HG02852 (cell line): ENCODE data around the gene CCL1.

ENCODE experiments used
- ATAC-seq: cut with Tn5 transposase; IDR thresholded peaks from one replicate; pipeline ENCODE4 v1.9.1; 2021; ENCODE audit warnings: mild to moderate bottlenecking, moderate library complexity; ENCODE audit not compliant: unreplicated experiment

Gene CCL1, protein sequence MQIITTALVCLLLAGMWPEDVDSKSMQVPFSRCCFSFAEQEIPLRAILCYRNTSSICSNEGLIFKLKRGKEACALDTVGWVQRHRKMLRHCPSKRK

DNA sequence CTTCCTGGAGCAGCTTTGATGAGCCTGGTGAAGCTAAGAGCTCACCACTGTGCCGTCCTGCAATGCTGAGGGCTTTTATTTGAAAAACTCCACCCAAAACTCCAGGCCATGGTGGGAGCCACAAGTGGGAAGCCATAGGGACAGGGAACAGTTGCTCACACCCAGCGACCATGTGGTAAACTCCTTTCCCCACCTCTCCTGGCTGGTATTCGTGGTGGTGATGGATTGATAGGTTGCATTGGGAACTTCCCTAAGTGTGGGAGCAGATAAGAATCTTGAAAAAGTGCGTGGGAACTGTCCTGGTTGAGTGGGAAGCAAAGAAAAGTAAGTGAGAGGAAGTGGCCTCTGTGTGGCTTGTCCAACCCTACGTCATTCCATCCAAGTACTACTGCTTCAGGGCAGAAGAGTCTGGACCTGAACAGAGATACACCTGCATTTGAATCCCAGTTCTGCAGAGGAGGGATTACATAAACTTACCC is at the start of gene CCL1:
CCL1 (minus strand) TSS at position 51 of the 479 bp plus-strand sequence. CDS start 72 bp downstream, outside the sequence.
- no peak for ATAC-seq

DNA sequence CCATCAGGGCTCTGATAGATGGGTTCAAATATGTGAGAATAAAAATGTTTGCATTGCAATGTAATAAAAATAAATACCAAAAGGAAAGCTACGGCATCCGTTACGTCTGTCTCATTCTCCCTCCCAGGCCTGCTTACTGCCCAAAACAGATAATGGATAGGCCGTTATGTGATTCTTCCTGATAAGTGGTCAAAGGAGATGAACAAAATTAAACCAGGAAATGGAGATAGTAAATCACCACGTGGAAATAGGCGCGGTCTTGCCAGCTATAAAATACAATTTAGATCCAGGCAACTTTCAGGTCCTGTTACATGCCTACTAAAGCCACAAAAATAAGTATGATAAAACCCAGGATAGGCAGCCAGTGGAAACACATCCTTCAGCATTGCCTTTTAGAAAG is 49.5 kb upstream of the CCL1 start:
- ATAC-seq: no peak

DNA sequence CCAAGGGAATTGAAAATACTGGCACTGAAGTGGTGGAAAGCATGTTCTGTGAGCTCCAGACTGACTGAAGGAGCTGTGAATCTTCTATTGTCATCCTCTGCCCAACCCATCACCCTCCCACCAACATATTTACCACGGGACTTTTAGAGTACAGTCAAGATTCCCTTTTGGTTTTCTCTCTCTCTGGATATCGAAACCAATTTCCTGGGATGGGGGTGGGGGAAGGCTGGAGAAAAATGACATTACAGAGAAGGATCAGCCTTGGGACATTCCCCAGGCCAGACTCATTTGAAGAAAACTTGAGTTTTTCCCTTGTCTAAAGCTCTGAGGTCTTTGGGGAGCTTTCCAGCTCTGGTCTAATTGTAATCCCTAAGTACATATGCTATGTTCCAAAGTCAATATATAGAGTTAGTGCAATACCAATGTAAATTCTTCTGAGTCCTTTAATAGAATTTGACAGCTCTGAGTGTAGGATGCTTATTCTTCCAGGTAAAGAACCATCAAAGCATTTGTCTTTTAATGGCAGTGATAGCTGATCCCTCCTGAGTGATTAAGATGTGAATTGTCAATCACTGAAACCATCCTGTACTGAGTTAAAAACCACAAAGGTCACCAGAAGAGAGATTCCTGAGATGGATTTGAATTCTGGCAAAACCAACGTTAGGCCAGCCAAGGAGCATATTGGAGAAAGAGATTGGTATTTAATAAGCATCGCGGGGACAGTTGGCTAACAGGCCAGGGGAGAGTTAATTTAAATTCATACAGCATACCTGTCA is 48.8 kb upstream of the CCL1 start:
- no peak for ATAC-seq

DNA sequence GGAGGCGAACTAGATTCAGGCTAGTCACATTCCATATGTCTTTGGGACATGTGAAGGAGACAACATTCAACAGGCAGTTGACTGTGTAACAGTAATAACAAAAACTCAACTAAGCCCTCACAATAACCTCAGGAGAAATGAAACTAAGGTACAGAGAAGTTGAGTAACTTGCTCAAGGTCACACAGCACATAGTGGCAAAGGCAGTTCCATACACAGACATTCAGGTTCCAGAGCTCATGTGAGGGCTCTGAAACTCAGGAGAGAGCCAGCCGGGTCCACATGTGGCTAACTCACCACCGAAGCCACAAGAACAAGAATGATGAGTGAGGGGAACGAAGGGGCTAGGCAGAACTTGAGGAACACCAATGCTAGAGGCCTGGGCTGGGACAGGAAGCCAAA is 46.3 kb upstream of the CCL1 start:
- ATAC-seq: no peak

DNA sequence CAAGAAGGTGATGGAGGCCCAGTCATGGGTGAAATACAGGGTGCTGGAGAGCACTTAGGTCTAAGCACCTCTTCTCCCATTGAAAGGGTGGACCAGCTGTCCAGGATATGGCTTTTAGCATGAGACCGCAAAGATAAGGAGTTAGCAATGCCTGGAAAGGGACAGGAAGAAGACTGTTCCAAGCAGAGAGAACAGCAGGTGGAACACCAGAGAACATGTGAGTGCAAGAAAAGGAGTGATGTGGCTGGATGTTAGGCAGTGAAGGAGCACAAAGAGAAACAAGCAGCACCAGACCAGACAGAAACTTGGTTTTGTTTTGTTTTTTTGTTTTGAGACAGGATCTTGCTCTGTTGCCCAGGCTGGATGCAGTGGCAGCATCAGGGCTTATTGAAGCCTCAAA is 45.4 kb upstream of the CCL1 start:
- ATAC-seq: no peak

DNA sequence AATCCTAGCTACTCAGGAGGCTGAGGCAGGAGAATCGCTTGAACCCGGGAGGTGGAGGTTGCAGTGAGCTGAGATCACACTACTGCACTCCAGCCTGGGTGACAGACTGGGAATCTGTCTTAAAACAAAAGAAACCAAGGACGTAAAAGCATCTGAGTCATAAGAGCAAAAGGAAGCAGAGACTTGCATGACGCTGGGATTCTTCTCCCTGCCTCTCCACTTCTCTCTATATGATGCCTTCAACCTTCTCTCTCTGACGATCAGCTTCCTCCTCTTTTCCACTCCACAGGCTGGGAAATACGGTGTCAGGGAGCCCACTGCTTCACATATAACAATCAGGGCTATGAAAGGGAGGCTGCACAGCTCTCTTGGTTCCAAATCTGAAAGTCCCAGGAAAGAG is 43.2 kb upstream of the CCL1 start:
- ATAC-seq: no peak

DNA sequence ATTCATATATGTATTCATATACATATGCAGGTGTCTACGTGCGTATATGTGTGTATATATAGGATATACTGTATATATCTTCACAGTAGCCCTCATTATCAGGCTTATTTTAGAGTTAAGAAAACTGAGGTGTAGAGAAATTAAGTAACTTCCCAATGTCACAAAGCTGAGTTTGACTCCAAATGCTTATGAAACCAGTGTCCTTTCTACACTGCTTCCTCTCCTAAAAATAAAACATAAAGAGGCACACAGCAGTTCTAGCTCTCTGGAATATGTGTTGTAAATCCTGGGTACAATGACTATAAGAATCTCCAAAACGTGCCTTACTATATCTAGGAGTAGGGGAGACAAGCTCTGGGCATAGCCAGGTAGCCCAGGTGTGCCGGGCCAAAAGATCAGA is 40.0 kb upstream of the CCL1 start:
- ATAC-seq: no peak

DNA sequence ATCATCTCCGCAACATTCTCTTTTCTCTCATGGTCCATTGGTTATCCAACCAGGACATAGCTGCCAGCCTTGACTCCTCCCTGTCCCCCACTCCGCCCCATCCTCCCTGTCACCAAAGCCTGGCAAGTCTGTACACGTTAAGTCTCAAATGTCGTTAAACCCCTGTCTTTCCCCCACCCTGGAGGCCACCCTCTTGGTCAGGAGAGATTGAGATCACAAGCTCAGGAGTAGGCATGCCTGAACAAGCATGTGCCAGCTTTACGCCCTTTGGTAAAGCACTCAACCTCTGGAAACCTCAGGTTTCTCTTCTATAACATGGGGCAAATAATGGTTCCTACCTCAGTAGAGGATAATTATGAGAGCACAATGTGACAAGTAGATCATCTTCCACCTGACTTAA is 38.1 kb upstream of the CCL1 start:
- no peak for ATAC-seq

DNA sequence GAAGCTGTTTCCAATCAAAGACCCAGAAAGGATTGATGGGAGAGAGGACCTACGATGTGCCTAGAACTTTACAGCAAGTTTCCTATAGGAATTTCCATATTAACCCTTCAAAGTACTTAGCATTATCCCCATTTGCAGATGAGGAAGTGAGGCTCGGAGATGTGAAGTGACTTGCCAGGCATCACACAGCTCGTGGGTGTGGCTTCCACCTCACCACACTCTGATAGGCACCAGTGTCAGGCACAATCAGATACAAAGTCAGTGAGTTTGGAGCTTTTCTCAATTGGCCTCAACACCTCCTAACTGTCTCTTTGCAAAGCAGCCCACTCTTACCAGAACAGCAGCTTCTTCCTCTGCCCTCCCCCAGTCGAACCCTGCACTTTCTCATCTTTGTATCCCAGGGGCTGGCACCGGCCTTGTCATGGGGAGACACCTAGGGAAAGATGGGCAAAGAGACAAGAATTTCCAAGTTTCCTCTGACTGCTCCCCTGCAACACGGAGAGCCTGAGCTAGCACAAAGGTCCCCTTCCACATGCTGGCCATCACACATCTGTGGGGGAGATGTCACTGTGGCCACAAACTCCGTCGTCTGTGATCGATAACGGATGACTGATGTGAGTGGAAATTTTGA is 37.4 kb upstream of the CCL1 start:
- no peak for ATAC-seq

DNA sequence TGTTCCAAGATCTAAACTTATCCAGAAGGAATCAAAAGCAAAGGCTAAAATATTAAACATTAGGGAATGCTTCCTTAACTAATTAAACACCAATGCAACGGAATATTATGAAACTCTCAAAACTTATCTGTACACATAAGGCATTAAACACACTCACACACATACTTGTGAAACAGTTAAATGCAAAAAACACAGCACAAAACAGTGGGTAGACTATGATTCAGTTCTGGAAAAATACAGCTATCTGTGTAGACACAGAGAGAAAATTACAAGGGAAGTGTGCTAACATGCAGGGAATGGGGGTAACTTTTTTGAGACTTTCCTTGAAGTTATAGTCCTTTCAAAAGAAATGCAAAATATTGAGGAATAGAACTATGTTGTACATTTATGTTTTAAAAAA is 36.7 kb upstream of the CCL1 start:
- no peak for ATAC-seq

DNA sequence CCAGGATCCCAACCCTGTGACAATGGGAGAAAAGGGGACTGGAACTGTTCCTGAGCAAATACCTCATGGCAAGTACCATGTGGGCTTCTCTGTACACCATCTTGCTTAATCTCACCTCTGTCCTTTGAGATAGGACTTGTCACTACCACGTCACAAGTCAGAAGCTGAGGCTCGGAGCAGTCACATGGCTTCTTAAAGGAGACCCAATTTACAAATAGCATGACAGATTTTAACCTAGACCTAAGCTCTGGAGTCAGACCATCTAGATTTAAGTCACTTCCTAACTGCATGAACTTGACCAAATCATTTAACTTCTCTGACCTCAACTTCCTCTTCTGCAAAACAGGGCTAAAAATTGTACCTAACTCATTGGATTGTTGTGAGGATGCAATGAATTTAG is 36.0 kb upstream of the CCL1 start:
- ATAC-seq: no peak

DNA sequence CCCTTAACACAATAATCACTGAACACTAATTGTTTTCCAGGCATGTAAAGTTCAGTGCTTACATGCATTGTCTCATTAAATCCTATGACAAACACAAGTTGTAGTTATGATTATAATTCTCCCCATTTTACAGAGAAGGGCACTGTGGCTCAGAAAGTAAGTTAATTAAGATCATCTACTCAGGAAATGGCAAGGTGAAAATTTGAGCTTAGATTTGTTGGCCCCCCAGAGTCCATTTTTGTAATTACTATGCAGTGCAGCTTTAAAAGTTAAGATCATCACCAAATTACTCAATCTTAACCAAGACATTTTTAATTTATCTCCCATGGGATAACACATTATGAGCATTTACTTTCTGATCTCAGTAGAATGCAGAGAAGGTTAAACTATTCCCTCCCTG is 34.2 kb upstream of the CCL1 start:
- no peak for ATAC-seq

DNA sequence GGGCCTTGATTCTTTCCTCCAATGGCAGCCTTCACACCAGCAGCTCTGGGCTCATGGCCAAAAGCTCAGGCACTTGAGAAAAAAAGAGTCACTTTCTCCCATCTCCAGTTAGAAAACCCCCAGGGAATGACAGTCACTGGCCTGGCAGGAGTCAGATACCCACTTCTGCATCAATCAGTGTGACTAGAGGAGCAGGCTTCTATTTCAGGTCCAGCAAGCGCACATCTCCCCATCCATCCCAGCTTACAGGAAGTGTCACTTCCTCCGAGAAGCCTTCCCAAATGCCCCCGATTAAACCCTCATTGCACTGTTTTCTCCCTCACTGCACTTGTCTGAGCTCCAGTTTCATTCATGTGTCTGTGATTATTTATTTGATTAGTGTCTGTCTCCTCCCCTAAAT is 30.4 kb upstream of the CCL1 start:
- no peak for ATAC-seq

DNA sequence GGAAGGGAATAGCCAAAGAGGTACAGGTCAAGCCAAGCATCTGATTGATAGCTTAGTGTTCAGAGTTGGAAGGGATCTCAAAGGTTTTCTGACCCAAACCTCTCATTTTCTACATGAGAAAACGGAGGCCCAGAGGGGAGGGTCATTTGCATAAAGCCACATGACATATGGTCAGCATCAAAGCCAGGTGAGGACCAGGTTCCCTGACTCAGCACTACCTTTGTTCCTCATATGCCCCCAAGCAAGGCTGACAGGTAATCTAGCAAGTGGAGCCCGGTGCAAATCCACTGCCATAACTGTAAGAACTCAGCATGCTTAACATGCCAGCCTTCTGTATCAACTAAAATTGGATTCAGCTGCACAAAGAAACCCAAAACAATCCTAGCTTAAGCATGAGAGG is 28.2 kb upstream of the CCL1 start:
- ATAC-seq: no peak

DNA sequence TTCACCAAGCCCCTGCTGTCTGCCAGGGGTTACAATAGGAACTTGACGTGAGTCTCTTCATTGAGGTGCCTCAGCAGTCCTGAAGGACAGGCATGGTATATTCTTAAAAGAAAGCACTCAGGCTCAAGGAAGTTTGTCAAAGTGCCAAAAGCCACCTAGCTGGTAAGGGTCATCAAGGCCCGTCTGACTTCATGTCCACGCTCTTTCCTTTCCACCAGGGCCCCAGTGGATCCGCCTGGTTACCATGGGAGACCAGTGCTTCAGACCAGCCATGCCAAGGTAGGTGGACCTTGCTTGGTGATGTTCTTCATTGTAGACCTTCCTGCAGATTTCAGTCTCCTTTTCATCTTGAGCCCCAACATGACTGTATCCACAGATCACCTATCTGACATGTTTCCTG is 27.6 kb upstream of the CCL1 start:
- ATAC-seq: no peak

DNA sequence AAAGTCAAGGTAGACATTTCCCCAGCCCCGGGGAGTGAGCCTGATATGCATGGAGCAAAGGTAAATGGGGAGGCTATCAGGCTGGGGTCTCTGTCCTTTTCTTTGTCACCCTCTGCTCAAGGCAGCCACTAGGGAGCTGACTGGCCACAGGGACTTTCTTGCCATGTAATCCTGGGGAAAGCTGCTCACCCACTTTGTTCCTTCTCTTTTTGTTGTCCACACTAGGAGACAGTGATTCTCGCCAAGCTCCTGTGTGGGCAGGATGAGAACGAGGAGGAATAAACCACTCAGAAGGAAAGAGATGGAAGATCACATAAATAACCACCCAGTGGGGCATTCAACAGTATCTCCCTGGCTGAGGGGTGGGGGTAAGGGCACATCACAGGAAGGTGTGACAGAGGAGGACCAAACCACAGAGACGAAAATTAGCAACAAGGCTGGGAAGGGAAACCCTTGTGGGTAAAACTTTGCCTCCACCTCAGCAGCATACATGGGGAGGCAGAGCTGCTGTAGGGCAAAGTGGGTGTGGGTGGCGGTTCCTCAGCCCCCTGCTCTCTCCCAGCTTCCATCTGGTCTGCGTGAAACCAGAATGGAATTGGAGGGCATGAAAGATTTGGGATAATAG is 26.2 kb upstream of the CCL1 start:
- no peak for ATAC-seq

DNA sequence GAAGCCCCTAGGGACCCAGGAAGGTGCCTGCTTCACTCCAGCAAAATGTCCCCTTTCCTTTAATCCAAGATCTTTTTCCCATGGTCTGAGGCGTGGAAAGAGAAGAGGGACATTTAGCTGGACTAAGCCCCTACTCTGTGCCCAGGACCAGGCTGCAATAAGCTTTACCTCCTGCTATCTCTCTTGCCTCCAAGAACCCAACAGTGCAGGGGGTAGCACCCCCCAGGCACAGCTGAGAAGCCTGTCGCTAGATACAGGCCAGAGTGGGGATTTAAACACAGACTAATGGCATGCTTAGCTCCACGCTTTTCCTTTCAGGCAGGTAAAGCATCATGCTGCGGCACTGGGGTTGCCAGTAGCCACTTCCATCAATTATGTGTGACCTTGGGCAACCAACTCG is 24.5 kb upstream of the CCL1 start:
- ATAC-seq: no peak

DNA sequence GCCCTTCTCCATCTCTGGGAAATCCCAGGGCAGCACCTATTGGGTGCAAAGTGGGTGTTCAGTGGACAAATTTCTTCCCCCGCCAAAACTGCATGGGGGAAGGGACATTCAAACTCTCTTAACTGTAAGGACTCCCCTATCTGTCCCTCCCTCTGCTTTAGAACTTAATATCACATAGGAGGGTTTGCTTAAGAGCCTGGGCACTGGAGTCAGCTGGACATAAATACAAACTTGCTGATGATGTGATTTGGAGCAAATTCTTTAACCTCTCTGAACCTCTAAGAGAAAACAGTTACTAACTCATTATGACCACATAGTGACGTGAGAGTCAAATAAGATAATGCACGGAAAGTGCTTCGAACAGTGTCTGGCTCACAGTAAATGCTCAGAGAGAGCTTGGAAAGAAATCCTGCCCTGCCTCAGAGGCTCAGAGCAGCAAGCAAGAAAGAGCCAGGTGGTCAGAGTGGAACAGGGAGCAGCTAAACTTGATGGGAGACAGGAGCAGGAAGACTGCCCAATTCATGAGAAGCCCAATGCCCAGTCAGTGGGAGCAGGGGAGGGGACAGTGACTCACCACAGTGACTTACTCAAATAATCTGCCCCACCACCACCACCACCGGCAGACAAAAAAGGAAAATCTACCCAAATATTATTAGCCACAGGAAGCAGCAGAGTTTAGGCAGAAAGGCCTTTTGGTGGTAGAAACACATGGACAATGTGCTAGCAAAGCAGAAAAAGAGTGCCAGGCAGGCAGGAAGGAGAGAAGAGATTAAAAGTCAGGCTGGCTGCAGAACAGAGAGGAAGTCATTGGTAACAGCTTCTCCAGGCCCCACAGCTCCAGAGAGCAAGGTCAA is 23.9 kb upstream of the CCL1 start:
- ATAC-seq: no peak

DNA sequence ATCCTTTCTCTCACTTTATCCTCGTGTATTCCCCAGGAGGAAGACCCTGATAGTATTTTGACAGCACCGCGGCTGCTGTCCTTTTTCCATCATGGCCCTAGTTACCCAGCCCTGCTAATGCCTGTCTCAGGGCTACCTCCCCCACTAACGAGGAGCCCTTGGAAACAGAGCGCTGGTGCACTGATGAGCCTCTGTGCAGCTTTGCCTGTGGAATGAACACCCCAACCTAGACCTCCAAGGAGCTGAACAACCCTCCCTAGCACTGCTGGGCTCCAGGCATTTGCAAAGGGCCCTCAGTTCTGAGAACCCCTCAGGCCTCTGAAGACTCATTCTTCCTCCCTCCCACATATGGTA is 23.3 kb upstream of the CCL1 start:
- ATAC-seq: no peak

DNA sequence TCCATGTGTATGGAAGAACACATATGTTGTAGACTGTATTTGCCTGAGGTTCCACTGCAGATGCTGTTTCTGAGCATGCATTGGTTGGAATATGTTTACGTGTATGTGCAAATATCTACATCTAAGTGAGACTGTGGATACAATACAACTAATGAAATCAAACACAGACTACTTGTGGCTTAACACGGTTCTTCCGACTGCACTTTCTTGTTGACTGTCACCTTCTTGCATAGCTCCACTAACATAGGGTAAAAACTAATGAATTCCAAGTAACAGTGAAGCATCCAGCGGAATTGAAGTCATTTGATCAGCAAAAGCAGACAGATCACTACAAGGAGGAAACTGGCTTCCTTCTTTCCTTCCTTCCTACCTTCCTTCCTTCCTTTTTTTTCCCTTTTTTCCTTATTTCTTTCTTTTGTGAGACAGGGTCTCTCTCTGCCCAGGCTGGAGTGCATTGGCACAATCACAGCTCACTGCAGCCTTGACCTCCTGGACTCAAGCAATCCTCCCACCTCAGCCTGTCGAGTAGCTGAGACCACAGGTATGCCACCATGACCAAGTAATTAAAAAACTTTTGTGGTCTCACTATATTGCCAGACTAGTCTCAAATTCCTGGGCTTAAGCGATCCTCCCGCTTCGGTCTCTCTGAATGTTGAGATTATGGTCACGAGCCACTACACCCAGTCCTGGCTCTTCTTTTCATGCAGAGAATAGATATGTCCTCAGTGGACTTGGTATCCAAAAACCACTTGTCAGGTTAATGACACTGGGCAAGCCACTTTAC is 22.0 kb upstream of the CCL1 start:
- ATAC-seq: no peak
